Gastrocnemius medialis (tissue), 4 donors: ENCODE data around the gene SGK1.

Experiments
- CTCF ChIP-seq, 5 experiments: fragments of 450-650 bp in 3 of 5; fragments of 200-600 bp in 2 of 5; sonication (generic) in 2 of 5; IDR thresholded peaks in 4 of 5; conservative IDR thresholded peaks in 1 of 5; 1 replicate in 4 of 5; 2 replicates in 1 of 5; pipeline ENCODE4 v1.5.1; 2016 to 2019; ENCODE audit warnings: antibody characterized with exemption in 5 of 5, mild to moderate bottlenecking in 3 of 5, moderate library complexity in 3 of 5
- POLR2A ChIP-seq, 2 donors: fragments of 450-650 bp; IDR thresholded peaks; one replicate each; pipeline ENCODE4 v1.6.1; 2017; ENCODE audit warnings: antibody characterized with exemption in 2 of 2, mild to moderate bottlenecking in 2 of 2, moderate library complexity in 2 of 2

- no peak for TF ChIP-seq CTCF (IDR thresholded peaks at IDR 0.05 in 4 of 5, conservative IDR thresholded peaks at IDR 0.05 in 1 of 5)
- TF ChIP-seq POLR2A (IDR thresholded peaks at IDR 0.05) = no peak
Measured at GRCh38 chr6:134288538-134289203, 29.2 kb downstream of the SGK1 start.
